Limb (tissue), 2 donors: ENCODE data around the gene AGTRAP.

Experiments used
- DNase-seq, 2 donors: peaks; one replicate each; pipeline ENCODE4 v3.0.0-alpha.2; 2016; ENCODE audit errors: extremely low spot score in 2 of 2

AGTRAP gene

DNA sequence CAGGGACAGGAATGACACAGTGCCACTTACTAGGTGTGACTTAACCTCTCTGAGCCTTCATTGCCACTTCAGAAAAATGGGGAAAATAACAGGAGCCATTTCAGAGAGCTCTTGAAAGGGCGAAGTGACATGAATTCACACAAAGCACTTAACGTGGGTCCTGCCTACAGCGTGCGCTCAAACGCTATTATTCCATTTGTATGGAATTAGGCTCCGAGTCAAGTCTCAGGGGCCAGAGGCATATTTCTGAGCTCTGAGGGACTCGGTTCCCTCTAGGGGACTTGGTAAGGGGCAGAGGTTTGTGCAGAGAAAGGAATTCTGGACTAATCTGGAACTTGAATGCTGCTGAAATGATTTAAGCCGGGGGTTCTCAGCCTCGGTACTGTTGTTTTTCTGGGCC lies 30.3 kb upstream of the AGTRAP start:
- DNase-seq, result no peak

DNA sequence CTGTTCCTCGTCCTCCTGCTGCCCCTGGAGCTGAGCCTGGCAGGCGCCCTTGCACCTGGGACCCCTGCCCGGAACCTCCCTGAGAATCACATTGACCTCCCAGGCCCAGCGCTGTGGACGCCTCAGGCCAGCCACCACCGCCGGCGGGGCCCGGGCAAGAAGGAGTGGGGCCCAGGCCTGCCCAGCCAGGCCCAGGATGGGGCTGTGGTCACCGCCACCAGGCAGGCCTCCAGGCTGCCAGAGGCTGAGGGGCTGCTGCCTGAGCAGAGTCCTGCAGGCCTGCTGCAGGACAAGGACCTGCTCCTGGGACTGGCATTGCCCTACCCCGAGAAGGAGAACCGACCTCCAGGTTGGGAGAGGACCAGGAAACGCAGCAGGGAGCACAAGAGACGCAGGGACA lies 29.6 kb upstream of the AGTRAP start:
- no peak for DNase-seq

GRCh38 chr1:11707621-11708276 lies 28.2 kb upstream of the AGTRAP start:
- peak in 1 of 2 donors; percentile 73 for DNase-seq

GRCh38 chr1:11708554-11709350 lies 27.2 kb upstream of the AGTRAP start:
- DNase-seq, result no peak

DNA sequence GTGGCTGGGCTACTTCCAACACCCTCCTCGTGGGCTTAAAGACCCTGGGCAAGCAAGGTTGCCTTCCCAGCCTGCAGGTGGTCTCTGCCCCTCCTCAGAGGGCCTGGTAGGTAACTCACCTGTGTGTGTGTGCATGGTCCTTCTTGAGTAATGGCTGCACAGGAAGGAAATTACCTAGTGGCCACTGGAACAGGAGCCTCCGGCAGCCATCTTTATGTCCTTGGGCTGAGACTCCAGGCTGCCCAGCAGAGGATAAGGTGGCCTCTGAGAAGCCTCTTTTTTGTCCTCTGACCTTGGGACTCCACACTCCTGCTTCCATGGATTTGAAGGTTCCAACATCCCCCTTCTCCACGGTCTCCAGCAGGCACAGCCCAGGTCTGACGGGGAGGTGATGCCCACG lies 24.4 kb upstream of the AGTRAP start:
- DNase-seq, result no peak

GRCh38 chr1:11712285-11712684 lies 23.7 kb upstream of the AGTRAP start:
- no peak for DNase-seq

GRCh38 chr1:11713095-11713494 lies 22.8 kb upstream of the AGTRAP start:
- DNase-seq, result no peak

DNA sequence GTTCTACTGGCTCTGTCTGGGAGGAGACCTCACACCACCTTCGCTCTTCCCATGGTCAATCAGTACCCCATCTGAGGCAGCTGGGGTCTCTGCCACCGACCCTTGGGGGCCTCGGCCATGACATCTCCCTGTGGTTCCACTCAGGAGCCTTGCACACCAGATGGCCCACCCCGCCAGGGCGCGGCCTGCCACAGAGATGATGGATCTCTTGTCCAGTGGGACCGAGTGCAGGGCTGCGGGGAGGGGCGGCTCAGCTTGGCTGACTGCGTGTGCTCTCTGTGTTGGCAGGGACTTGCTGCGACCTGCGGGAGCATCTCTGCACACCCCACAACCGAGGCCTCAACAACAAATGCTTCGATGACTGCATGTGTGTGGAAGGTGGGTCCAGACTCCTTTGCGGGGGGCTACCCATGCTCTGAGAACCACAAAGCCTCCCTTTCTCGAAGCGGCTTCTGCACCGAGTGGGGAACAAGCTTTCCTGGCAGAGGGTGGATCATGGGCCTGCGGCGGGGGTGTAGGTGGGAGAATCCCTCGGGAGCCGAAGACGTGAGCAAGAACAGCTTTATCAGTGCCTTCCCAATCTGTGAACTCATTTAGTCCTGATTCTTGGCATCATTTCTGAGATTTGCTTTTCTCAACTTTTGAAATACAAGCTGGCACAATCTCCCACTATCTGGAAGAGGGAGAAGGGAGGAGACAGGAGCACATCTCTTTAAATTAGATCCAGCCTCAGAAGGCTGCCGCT lies 20.9 kb upstream of the AGTRAP start:
- DNase-seq, result no peak

GRCh38 chr1:11719313-11720032 lies 16.5 kb upstream of the AGTRAP start:
- DNase-seq, result peak; percentile 62 to 84

DNA sequence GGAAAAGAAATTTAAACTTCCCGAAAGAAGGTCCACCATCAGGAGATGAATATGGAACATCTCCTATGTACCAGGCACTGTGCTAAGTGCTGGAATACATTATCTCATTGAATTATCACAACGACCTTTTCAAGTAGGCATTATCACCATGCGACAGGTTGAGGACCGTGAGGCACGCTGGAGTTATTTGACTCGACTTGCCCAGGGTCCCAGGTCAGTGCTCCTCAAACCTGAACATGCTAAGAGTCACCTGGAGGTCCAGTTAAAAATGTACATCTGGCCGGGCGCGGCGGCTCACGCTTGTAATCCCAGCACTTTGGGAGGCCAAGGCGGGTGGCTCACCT lies 15.9 kb upstream of the AGTRAP start:
- DNase-seq, result no peak

GRCh38 chr1:11720525-11720924 lies 15.4 kb upstream of the AGTRAP start:
- DNase-seq, result no peak

GRCh38 chr1:11721311-11721710 lies 14.6 kb upstream of the AGTRAP start:
- no peak for DNase-seq

- no peak for DNase-seq
Measured at GRCh38 chr1:11722538-11722937, 13.4 kb upstream of the AGTRAP start.

- no peak for DNase-seq
Measured at GRCh38 chr1:11725616-11726015, 10.3 kb upstream of the AGTRAP start.

GRCh38 chr1:11727119-11727518 lies 8.8 kb upstream of the AGTRAP start:
- DNase-seq, result no peak

DNA sequence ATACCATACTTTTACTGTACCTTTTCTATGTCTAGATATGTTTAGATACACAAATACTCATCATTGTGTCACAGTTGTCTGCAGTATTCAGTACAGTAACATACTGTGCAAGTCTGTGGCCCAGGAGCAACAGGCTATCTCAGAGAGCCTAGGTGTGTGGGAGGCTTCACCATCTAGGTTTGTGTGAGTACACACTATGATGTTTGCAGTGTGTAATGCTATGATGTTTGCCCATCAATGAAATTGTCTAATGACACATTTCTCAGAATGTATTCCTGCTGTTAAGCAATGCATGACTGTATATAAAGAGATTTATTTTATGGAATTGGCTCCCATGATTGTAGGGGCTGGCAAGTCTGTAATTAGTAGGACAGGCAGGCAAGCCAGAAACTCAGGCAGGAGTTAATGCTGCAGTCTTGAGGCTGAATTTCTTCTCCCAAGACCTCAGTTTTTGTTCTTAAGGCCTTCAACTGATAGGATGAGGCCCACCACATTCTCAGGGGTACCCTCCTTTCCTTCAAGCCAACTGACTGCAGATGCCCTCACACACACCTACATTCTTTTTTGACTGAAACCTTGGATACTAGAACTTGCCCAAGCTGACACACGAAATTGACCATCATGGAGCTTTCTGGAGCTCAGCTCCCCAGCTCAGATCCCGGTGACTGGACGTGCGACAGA lies 7.7 kb upstream of the AGTRAP start:
- DNase-seq, result no peak

DNA sequence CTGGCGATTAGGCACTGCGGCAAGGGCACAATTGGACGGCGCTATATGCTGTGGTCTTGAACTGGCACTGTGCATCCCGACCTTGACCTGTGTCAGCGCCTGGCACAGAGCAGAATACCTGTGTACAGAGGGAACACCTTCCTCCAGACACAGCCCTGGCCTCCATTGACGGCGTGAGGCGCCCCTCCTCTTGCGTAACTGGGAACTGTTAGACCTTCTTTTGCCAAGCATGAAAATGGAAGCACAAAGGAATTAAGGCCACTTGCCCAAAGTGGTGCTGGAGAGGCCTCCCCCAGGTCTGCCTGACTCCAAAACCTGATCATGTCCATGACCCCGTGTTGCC lies 6.8 kb upstream of the AGTRAP start:
- no peak for DNase-seq

DNA sequence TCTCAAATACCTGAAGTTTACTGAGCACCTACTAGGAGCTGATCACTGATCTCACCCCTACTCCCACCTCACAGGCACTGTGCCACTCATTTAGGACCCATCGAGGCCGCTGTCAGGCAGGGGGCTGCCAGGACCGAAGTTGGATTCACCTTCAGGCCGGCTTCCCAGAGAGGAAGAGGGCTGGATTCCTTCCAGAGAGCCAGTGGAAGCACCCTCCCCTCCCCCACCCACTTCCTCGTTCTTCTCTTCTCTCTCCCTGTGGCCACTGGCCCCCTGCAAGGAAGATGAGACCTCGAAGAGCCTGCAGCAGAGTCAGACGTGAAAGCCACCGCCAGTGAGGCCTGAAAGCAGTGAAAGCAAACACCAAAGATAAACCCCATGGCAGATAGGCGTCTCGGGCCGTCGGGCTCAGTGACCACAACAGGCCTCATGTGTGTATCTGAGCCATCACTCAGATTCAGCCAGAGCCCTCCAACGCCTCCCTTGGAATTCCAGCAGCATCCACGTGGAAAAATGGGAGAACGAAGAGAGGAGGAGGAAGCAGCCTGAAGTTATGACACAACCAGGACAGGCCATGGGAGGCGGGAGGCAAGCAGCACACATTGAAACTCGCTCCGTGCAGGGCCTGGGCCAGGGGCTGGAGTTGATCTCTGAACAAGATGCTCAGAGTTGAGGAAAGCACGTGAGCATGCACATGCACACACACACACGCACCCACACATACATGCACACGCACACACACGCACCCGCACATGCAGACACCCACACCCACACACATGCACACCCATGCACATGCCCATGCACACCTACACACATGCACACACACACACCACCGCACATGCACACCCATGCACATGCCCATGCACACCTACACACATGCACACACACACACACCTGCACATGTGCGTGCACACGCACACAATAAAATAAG lies 6.2 kb upstream of the AGTRAP start:
- DNase-seq, result no peak

- DNase-seq, result peak in 1 of 2 donors; percentile 35
Measured at GRCh38 chr1:11730429-11730891, 5.5 kb upstream of the AGTRAP start.

DNA sequence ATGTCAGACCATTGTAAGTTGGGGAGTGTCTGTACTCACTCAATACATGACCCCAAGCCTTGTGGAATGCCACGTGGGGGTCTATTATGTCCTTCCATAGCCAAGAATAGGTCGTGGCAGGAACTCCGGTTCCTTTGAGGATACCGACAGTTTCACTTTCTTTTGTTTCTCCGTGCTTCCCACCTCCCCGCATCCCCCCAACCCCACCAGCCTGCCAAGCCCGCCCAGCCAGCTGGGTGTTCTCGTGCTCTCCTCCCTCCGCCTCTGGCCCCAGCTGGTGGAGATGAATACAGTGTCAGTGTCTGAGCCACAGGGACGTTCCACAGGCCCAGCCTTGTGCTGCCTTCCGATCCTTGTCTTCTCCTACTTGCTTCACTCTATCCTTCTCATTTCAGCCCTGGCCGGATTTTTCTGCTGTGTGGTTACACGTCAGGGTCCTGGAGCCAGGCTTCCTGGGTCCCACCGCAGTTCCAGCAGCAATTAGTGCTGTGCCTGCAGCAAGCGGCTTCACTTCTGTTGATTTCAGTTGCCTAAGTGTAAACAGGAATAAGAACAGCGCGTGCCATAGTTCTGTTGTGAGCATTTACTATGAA lies 4.1 kb upstream of the AGTRAP start:
- DNase-seq, result peak; percentile 70 to 80
